ENCODE results near the gene TUBG1. TPM values are rescaled to one million over a fixed set of nuclear protein-coding genes. Genes with fewer than 3 reads are reported as not detected.

The TUBG1 gene
- total RNA-seq, result 66.8 and 67.6 TPM in 2 replicates

DNA sequence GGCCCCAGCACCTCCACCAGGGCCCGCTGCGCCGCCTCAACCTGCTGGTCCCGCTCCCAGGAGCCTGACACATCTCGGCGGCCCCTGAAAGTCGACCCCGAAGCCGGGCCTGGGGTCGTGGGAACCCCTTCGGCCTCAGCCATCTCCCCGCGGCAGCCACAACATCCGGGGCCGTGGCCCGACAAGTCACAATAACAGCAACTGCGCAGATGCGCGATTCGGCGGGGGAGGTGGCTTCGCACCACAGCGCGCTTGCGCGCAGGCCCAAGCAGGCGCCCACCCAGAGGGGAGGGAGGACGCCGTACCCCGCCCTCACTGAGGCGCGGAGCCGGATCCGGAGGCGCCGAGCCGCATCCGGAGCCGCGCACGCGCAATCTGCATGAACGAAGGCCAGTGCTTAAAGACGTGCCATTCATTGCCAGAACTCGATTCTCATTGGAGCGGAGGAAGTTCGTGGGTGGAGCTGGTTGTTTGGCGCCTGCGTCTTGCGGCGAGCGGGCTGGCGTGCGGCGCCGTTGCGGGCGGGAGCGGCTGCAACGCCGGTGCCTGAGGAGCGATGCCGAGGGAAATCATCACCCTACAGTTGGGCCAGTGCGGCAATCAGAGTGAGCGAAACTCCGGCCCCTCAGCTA lies at the start of gene TUBG1, which contains the start of gene RETREG3:
Gene TUBG1, plus strand, starts transcription at position 502 of the 632 bp plus-strand sequence. Its CDS starts 55 bp downstream, at position 557.
Gene RETREG3, minus strand, starts transcription at position 193 of the 632 bp plus-strand sequence. Its CDS starts 50 bp downstream, at position 143.
- intact Hi-C loops (cut with micrococcal nuclease), result loop anchor here (1.0 to 2.0 kb wide), 4 partner anchors 31 to 136 kb away; partner anchors contain the start of gene EZH1

DNA sequence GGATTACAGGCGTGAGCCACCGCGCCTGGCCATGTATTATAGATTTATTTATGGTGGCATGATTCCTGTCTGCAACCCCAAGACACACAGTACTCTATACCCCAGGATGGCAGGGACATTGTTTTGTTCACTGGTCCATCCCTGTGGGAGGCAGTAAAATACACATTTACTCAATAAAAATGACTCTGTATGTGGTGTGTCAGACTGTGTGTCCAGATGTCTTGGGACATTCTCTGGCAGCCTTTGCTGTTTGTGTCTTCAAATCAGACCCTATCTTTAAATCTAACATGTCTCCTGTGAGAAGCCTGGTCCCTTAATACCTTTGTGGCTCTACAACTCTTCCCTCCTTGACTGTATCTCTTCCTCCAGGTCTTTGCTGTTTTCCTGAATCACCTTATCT lies 49.2 kb upstream of the TUBG1 start:
- intact Hi-C loops (cut with micrococcal nuclease), result no loop called here

DNA sequence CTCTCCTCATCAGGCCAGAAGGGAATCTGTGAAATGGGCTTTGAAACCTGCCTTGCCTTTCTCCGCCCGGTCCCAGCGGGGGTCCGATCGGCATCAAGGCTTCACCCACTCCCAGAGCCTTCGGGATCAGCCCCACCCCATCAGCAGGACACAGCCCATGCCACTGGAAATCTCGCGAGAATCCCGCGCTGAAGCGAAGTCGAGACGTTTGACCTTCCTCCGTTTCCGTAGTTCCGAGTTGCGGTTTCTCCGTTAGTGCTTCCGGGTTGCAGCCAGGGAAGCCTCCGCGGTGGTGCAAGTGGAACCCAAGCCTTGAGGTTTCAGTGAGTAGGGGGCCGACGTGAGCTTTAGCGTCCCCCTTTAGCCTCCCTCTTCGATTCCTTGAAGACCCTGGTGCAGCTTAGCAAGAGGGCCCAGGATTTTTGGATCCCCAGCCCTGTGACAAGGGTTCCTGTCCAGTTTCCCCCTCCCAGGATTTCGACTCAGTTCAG lies 47.5 kb upstream of the TUBG1 start, which contains the start of gene COASY:
Gene COASY, plus strand, starts transcription at position 252 of the 491 bp plus-strand sequence. CDS start 475 bp downstream, outside the sequence.
- intact Hi-C loops (cut with micrococcal nuclease), result loop anchor here (2.0 kb wide), 1 partner anchor 15 kb away; the partner anchor contains the start of gene PSMC3IP

GRCh38 chr17:42562388-42563142 lies 46.9 kb upstream of the TUBG1 start:
- intact Hi-C loops (cut with micrococcal nuclease), result loop anchor here (2.0 kb wide), 1 partner anchor 14 kb away; the partner anchor contains the start of gene PSMC3IP

DNA sequence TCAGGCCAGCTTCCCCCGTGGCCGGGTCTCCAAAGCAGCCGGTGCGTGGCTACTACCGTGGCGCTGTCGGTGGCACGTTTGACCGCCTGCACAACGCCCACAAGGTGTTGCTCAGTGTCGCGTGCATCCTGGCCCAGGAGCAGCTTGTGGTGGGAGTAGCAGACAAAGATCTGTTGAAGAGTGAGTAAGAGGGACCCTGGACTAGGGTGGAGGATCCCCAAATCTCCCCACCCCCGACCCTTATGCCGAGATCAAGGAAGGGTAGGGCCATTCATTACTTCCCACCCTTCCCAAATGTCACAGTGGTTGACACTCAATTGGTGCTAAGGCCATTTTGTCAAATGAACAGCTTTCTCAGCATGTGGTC lies 46.4 kb upstream of the TUBG1 start:
- intact Hi-C loops (cut with micrococcal nuclease), result loop anchor here (2.0 kb wide), 1 partner anchor 14 kb away; the partner anchor contains the start of gene PSMC3IP

DNA sequence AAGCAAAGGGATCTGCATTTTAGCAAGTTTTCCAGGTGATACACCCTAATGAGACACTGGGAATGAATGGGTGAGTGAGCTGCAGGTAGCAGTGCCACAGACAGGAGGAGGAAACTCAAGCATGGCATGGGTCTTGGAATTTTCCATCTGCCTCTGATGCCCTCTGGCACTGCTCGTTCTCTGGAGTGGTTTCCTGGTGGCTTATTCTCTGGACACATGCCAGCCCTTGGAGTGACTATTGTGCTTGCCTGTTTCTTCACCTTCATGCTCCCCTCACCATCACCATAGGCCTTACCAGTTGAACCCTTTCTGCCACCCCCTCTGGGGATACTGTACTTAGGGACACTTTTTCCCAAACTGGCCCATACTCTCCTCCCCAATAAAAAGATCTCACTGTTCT lies 45.9 kb upstream of the TUBG1 start:
- intact Hi-C loops (cut with micrococcal nuclease), result loop anchor here (2.0 kb wide), 1 partner anchor 13 kb away; the partner anchor contains the start of gene PSMC3IP

DNA sequence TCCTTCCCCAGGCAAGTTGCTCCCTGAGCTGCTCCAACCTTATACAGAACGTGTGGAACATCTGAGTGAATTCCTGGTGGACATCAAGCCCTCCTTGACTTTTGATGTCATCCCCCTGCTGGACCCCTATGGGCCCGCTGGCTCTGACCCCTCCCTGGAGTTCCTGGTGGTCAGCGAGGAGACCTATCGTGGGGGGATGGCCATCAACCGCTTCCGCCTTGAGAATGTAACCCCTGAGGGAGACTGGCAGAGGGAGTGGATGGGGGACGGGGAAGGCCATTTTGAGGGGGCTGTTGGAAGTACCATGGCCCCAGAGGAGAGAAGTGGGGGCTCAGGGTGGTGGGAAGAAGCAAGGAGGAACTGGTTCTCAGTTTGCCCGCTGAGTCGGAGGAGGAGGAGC lies 45.5 kb upstream of the TUBG1 start:
- intact Hi-C loops (cut with micrococcal nuclease), result loop anchor here (2.0 kb wide), 1 partner anchor 13 kb away; the partner anchor contains the start of gene PSMC3IP

GRCh38 chr17:42564815-42565522 lies 44.5 kb upstream of the TUBG1 start:
- intact Hi-C loops (cut with micrococcal nuclease), result no loop called here

DNA sequence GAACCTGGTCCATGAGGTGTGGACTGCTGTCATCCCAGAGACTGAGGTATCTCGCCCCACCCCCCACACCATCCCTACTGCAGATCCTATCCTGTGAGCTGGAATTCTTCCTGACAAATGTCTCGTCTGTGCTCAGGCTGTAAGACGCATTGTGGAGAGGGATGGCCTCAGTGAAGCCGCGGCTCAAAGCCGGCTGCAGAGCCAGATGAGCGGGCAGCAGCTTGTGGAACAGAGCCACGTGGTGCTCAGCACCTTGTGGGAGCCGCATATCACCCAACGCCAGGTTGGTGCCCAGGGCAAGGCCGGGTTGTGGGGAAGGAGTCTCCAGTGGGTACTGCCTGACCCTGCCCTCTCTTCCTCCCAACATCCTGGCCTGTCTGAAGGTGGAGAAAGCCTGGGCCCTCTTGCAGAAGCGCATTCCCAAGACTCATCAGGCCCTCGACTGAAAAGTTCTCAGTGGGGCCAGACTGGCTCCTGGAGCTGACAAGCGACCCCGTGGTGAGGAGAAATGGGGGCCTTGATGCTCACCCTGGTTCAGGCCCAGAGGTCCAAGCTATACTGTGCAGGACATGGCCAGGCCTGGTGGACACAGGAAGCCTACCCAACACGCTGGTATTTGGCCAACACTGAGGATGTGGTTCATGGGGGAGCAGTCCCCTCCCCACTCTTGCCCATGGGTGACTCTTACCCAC lies 43.8 kb upstream of the TUBG1 start:
- intact Hi-C loops (cut with micrococcal nuclease), result no loop called here

DNA sequence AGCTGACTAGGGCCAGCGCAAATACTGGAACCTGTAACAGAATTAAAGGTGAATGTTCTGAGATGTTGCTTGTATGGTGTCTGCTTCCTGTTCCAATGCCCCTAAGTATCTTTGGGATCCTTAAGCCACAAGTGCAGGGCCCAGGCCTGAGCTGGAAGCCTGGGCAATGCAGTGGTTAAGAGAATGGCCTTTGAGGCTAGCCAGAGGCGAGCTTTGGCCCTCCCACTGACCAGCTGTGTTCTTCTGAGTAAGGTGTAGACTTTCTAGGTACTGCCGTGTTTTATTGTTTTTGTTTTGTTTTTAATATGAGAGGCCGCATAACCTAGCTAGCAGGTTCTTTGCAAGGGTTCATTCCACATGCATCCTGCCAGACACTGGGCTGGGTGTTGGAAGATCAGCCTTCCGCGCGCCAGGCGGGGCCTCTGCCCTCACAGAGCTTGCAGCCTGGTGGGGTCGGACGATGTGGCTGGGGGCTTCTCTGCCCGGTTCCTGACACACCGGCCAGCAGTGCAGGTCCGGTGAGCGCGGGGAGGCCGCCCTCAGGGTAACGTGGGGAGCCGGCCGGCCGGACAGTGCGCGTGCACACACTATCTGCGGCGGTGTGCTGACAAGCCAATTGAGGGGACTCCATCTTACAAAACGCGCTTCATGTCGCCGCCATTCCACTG lies 43.1 kb upstream of the TUBG1 start:
- intact Hi-C loops (cut with micrococcal nuclease), result no loop called here

- intact Hi-C loops (cut with micrococcal nuclease), result loop anchor here (1.0 kb wide), 2 partner anchors 10 to 431 kb away; partner anchors contain the start of genes PSMC3IP and RPL27
Measured at GRCh38 chr17:42566883-42567573, 42.5 kb upstream of the TUBG1 start, which contains the start of gene MLX. Gene MLX (plus strand): TSS chr17:42567100. CDS start chr17:42567125, 25 bp downstream.

- intact Hi-C loops (cut with micrococcal nuclease), result no loop called here
Measured at GRCh38 chr17:42568341-42569111, 41.0 kb upstream of the TUBG1 start.

- intact Hi-C loops (cut with micrococcal nuclease), result no loop called here
Measured at GRCh38 chr17:42571435-42572225, 37.9 kb upstream of the TUBG1 start.

DNA sequence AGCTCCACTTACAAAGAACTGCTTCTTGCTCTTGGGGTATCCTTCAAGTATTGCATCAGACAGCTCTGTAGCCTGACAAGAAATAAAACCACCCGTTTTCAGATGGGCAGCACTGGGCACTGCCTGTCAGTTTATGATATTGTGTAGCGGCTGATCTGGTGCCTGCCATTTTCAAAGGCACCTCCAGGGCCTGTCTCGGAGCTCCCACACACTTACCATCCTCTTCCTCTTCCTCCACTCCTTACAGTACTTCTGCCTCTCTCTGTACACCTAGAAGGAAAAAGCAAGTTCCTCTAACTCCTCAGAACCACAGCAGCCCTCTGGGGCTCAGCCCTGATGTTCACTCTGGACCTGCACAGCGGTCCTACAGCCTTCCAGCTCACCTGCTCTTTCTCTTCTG lies 36.4 kb upstream of the TUBG1 start:
- intact Hi-C loops (cut with micrococcal nuclease), result no loop called here

DNA sequence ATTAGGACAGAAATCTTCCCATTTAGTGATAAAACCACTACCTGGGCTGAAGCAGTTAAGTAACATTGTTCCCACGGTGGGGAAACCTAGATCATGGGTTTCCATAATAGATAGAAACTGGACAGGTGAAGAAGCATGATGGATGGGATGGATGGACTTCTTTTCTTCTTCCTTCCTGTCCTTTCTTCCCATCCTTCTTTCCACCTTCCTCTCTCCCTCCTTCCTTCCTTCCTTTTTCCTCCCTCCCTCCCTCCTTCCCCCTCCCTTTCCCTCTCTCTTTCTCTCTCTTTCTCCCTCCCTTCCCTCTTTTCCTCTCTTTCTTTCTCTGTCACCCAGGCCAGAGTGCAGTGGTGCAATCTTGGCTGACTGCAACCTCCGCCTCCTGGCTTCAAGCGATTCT lies 35.0 kb upstream of the TUBG1 start:
- intact Hi-C loops (cut with micrococcal nuclease), result no loop called here

DNA sequence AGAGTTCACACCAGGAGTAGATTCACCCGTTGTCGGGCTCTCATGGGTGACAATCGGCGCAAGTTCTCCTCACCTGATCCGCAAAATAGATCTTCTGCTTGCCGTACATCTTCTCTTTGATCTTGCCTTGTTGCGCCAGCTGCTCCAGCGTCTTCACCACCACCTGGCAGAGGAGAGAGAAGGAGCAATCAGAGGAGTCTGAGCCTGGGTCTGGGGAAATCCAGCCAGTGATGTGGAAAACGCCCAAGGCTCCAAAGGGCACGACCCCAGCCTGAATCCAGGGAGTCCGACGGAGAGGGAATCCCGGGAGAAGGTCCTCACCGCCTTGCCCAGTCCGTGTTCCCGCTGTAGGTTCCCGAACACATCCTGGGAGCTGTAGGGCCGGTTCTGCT lies 32.3 kb upstream of the TUBG1 start:
- intact Hi-C loops (cut with micrococcal nuclease), result loop anchor here (1.0 to 2.0 kb wide), 2 partner anchors 10 to 14 kb away; partner anchors contain the start of genes COASY and MLX

GRCh38 chr17:42577532-42578281 lies 31.8 kb upstream of the TUBG1 start, which contains the start of gene PSMC3IP:
Gene PSMC3IP (minus strand): TSS chr17:42577729. CDS start chr17:42577686, 43 bp downstream.
- intact Hi-C loops (cut with micrococcal nuclease), result loop anchor here (1.0 to 2.0 kb wide), 5 partner anchors 10 to 186 kb away; partner anchors contain the start of genes COASY, MLX, RETREG3 and TUBG1
